GM21717 (cell line): ENCODE measurements around the gene IGFBP2.

Experiments used
- ATAC-seq: cut with Tn5 transposase; IDR thresholded peaks from one replicate; pipeline ENCODE4 v1.9.1; 2021; ENCODE audit warnings: mild to moderate bottlenecking, moderate library complexity; ENCODE audit not compliant: unreplicated experiment

IGFBP2 gene

GRCh38 chr2:216615298-216616082 lies 17.7 kb upstream of the IGFBP2 start:
- ATAC-seq, result no peak

GRCh38 chr2:216616083-216616678 lies 17.0 kb upstream of the IGFBP2 start:
- ATAC-seq, result no peak

DNA sequence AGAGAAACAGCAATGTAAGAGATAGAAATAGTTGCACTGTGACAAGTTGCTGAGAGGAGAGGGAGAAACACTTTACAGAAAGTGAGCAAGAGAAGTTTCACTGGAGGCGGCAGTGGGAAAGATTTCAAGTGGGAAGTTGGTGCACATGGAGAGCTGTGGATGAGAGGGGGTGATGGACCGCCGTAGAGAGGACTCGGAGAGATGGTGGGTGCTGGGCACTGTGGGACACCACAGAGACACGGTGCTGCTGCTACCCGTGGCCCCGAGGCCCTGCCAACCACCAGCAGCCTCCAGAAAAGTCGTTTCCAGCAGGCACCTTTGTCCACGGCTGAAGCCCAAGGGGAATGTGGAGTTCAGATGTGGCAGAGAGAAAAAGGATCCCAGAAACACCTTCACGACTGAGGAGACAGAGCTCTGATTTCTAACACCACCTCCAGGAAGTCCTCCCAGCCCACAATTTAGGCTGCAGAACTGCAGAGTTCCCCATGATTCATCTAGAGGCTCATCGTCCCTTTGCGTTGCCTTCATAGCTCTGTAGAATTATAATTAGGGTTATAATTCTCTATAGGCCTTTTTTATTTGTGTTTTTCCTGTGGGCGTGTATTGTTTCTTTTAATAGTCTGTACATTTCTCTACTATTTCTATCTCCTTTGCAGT lies 15.9 kb upstream of the IGFBP2 start:
- no peak for ATAC-seq

- ATAC-seq, result no peak
Observed at GRCh38 chr2:216618785-216619184, 14.4 kb upstream of the IGFBP2 start.

DNA sequence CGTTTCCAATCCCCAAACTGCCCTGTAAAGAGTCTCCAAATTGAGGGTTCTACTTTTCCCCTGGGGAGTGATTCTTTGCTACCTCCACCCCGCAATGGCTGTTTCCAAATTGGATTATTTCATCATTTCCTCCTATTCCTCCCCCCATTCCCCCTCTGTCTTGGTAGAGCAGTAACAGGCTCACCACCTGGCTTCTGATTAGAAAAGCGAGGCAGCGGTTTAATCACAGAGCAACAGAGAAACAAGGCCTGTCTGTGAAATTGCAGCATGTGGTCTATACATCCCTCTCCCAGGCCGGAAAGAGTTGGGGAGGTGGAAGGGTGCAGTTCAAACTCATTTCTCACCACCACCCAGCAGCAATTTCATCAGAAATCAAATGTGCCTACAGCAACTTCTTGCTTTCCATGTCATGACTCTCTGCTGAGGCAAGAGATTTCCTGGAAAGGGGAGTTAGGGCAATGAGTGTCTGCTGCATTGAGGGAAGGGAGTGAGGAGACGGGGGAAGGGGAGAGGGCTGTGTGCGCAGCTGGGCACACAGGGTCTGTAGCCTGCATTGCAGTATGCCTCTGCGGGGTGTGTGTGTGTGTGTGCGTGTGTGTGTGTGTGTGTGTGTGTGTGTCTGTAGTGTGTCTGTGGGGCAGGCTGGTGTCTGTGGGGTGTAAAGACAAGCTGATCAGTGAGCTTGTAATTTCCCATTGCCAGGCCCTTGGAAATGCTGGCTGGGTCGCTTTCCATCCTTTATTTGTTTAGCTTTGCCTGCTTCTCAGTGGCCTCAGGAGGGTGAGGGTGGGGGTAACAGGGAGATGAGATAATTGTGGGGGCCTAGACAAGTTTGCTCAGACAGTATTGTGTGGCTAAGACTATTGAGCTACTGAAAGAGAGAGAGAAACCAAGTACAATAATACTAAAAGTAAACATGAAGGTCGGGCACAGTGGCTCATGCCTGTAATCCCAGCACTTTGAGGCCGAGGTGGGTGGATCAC lies 13.5 kb upstream of the IGFBP2 start:
- no peak for ATAC-seq

DNA sequence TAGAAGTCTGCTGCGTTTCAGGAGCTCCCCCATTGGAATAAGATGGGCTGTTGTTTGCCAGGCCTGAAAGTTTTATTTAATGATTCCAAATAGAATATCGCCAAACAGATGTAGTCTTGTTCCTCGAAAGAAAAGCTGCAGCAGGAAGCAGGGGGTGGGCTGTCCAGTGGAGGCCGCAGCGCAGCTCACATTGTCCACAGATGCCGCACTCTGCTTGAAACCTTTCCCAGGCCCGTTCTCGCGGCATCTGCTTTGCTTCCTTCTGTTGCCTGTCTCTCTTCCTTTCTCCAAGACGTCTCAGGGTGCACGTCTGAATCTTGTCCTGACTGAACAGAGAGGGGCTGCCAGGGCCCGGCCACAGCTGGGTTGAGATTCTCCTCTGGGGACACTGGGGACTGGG lies 12.4 kb upstream of the IGFBP2 start:
- no peak for ATAC-seq

GRCh38 chr2:216621292-216621691 lies 11.9 kb upstream of the IGFBP2 start:
- no peak for ATAC-seq

DNA sequence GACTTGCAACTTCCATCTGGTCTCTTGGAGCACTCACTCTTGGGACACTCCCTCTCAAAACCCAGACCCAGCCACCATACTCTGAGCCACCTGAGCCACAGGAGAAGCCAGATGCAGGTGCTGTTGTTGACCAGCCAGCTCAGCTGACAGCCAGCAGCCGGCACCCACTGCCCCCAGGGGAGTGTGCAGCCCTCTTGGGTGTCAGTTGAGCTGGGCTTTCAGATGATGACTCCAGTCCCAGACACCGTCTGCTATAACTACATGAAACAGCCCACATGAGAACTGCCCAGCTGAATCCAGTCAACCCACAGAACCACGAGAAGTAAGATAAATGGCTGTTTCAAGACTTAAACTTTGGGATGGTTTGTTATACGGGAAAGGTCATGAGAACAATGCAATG lies 10.7 kb upstream of the IGFBP2 start:
- ATAC-seq, result no peak

DNA sequence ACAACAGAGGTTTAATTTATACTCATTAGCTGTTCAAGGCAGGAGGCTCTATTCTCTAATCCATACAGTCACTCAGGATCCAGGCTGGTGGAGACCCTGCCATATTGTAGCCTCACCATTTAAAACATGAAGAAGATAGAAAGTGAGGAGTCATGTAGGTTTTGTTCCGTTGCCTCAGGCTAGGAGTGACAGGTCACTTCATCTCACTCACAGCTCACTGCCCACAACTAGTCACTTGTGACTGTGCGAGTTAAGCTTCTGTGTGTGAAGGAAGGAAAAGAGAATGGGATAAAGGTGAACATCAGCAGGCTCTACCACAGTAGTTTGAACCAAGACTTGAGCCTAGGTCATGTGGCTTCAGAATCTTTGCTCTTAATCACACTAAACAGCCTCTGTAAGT lies 9.0 kb upstream of the IGFBP2 start:
- ATAC-seq, result no peak

DNA sequence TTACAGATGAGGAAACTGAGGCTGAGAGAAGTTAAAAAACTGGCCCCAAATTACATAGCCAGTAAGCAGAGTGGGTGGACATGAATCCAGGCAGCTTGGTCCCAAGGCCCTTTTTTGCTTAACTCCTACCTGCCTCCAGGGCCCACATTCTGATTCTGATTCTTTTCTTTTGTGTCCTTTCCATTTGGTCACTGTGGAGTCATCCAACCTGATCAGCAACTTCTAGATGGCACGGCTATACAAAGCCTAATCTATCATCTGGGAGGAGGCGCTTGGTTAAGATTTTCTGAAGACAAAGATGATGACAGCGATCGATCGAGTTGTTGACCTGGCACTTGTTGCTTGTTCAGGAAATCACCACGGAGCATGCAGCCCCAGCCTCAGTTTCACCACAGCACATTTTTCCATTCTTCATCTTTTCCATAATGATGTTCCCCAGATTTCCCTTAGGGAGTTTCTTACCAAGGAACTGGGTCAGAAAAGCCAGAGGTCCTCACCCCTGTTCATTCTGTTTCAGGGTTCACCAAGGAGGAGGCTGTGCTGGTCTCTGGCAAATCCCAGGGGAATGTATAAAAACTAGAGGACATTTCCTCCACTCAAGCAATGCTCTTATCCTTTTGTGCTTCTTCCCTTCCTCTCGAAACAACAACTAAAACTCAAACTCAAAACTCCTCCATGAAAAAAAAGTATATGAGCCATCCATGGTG lies 6.9 kb upstream of the IGFBP2 start:
- ATAC-seq, result no peak

DNA sequence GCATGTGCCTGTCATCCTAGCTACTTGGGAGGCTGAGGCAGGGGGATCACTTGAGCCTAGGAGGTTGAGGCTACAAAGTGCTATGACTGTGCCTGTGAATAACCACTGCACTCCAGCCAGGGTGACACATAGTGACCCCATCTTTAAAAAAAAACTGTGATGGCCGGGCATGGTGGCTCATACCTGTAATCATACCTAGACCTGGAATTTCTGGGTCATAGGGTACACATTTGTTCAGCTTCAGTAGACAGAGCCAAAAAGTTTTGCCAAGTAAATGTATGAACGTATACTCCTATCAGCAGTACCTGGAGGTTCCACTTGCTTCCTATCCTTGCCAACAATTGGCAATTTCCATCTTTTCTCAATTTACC lies 6.4 kb upstream of the IGFBP2 start:
- no peak for ATAC-seq

- no peak for ATAC-seq
Observed at GRCh38 chr2:216629784-216630183, 3.4 kb upstream of the IGFBP2 start.

DNA sequence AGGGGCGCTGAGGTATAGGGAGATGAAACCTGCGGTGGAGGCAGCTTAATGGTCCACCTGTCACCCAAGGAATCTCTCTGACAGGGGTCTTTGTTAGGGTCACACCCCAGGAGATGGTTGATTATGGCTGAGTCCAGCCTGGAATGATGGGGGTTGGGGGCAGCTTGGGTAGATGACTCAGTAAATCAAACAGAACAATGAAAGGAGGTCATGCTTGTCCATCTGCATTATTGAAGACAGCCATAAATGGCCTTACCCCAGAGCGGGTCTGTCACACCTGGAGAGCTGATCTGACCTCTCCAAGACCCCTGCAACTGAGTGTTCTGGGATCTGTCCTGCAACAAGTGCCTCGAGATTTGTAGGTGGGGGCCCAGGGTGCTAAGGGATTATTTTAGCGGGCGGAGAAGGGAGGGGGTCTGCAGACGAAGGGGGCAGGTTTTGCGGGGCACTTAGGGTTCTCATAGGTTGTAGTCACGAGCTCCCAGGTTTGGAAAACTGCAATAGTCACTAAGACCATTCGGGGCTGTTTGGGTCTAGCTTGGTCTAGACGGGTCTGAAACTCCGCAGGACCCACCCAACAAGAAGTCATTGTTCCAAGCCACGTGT lies 771 bp upstream of the IGFBP2 start:
- no peak for ATAC-seq

DNA sequence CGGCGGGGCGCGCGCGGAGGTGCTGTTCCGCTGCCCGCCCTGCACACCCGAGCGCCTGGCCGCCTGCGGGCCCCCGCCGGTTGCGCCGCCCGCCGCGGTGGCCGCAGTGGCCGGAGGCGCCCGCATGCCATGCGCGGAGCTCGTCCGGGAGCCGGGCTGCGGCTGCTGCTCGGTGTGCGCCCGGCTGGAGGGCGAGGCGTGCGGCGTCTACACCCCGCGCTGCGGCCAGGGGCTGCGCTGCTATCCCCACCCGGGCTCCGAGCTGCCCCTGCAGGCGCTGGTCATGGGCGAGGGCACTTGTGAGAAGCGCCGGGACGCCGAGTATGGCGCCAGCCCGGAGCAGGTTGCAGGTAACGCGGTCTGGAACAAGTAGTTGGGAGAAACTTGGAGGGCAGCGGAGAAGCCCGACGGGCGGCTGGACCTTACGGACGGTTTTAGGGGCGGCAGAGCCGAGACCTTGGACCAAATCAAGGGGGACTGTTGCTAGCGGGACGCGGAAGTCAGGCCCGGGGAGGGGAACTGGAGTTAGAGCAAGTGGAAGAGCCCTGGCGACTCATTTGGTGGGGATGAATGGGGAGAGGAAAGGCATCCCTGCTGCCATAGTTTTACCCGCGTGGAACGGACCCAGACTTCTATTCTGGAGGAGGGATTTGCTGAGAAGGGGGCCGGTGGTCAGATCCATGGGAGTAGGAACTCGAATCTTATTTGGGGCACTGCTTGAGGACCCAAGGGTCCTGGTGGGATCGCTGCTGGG lies 573 bp downstream of the IGFBP2 start:
- no peak for ATAC-seq

- no peak for ATAC-seq
Observed at GRCh38 chr2:216634370-216635148, 1.3 kb downstream of the IGFBP2 start.

DNA sequence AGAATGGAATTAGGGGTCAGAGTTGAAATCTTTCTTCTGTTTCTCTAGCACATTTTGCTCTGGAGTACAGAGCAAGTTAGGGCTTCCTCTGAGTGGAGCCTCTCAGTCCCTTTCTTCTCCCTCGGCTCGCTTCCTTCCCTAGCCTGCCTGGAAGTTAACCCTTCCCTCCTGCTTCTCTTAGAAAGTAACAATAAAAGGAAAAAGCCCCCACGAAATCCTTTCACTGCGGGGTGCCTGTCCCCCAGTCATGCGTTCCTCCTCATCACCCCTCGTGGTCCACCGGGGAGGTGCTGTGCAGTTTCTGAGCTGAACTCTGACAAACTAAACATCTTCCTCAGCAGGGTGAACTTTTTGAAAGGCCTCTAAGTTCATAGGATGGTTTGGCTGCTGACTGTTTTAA lies 2.0 kb downstream of the IGFBP2 start:
- ATAC-seq, result no peak

GRCh38 chr2:216635701-216636550 lies 2.7 kb downstream of the IGFBP2 start:
- no peak for ATAC-seq
